ENCODE results near the gene SLC2A1. TPM values are rescaled to one million over a fixed set of nuclear protein-coding genes. Genes with fewer than 3 reads are reported as not detected.
A peak's percentile ranks its signal among the peaks of the same experiment; 100 is the strongest.

SLC2A1 gene
- total and polyA plus RNA-seq, 9 of the 15 experiments (the other 6 are each of a cell fraction or from before 2014, with no cell fraction given): 12.6 to 153 (median 48.0) TPM

DNA sequence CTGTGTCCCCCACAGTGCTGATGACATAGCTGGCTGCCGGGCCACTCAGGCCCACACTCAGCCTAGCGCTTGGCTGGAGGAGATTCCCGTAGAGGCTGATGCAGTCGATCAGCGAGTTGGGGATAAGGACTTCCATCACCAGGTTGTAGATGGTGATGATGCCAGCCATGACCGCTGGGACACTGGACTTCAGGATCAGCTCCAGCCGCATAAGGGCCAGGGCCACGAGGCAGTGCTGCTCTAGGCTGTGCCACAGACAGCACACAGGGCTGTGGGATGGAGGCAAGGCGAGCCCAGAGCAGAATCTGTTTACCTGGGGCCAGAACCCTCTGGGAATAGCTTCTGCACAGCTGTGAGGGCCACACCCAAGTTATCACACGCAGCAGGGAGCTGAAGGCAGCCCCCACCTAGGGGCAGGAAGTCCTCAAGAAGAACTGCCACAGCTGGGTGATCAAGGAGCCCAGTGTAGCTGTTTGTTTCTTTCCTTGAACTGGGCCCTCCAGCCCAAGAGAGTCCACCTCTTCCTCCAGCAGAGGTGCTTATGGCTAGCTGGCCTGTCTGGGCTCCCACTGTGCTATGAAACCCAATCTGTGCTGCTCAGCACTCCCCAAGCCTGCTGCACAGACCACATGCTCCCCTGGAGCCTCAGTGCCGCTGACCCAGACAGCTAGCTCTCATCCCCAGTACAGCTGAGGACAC lies 6.2 kb downstream of the SLC2A1 start (continued):
- TF ChIP-seq NR2C2 (CRISPR knock-in tag; IDR thresholded peaks at IDR 0.05): no peak
- TF ChIP-seq NR2C2 (tag; IDR thresholded peaks at IDR 0.05): no peak
- no peak for TF ChIP-seq BCL6 (CRISPR knock-in tag; IDR thresholded peaks at IDR 0.05)
- peak; percentile 49; the same call in 1 of the 2 replicates for TF ChIP-seq FOXM1 (IDR thresholded peaks at IDR 0.05; ENCODE audit: low read depth)
- no peak for TF ChIP-seq FOXM1 (CRISPR knock-in tag; IDR thresholded peaks at IDR 0.05; ENCODE audit: low read depth)
- TF ChIP-seq ZNF408 (CRISPR knock-in tag; IDR thresholded peaks at IDR 0.05; ENCODE audit: low read depth): no peak
- TF ChIP-seq NR2C1 (IDR thresholded peaks at IDR 0.05): no peak
- no peak for TF ChIP-seq NR2C1 (tag; IDR thresholded peaks at IDR 0.05)
- no peak for TF ChIP-seq ZFX (CRISPR knock-in tag; IDR thresholded peaks at IDR 0.05)
- TF ChIP-seq FOXJ2 (tag; IDR thresholded peaks at IDR 0.05): no peak
- TF ChIP-seq ZNF766 (CRISPR knock-in tag; conservative IDR thresholded peaks at IDR 0.05): no peak
- no peak for TF ChIP-seq ZNF134 (CRISPR knock-in tag; conservative IDR thresholded peaks at IDR 0.05)
- TF ChIP-seq GABPA (tag; conservative IDR thresholded peaks at IDR 0.05; ENCODE audit: low read depth): no peak
- no peak for TF ChIP-seq ZNF717 (CRISPR knock-in tag; IDR thresholded peaks at IDR 0.05)
- TF ChIP-seq KLF10 (CRISPR knock-in tag; IDR thresholded peaks at IDR 0.05): no peak
- no peak for TF ChIP-seq KAT7 (CRISPR knock-in tag; IDR thresholded peaks at IDR 0.05; ENCODE audit: borderline replicate concordance)
- no peak for TF ChIP-seq ZNF217 (CRISPR knock-in tag; IDR thresholded peaks at IDR 0.05)
- 0 out of 4 replicates have a peak, but pooled peaks of 1 of the 2 experiments have one; percentile 47 for TF ChIP-seq ARNT (IDR thresholded peaks at IDR 0.05)
- TF ChIP-seq TFE3 (CRISPR knock-in tag; IDR thresholded peaks at IDR 0.05): no peak
- TF ChIP-seq ZNF140 (CRISPR knock-in tag; IDR thresholded peaks at IDR 0.05): no peak
- no peak for TF ChIP-seq PHTF2 (CRISPR knock-in tag; IDR thresholded peaks at IDR 0.05)
- no peak for TF ChIP-seq SNAPC5 (CRISPR knock-in tag; IDR thresholded peaks at IDR 0.05)
- no peak for TF ChIP-seq POLR2H (tag; IDR thresholded peaks at IDR 0.05; ENCODE audit: low read depth)
- no peak for TF ChIP-seq ZFP36 (IDR thresholded peaks at IDR 0.05; ENCODE audit: low read depth, low read length, partially characterized antibody)
- TF ChIP-seq HNRNPK (IDR thresholded peaks at IDR 0.05; ENCODE audit: low read depth, low read length, poor library complexity, severe bottlenecking): no peak
- no peak for TF ChIP-seq GTF3C2 (IDR thresholded peaks at IDR 0.05; ENCODE audit: borderline replicate concordance, extremely low read depth, insufficient read length)
- TF ChIP-seq ZNF76 (CRISPR knock-in tag; IDR thresholded peaks at IDR 0.05; ENCODE audit: borderline replicate concordance): no peak
